ENCODE measurements around the gene LRRC75A. TPM values are rescaled to one million over a fixed set of nuclear protein-coding genes. Genes with fewer than 3 reads are reported as not detected.

LRRC75A gene
- total RNA-seq, 1 donor from 2014 or later = 2.9 TPM

Other genes starting within 250 kb of the LRRC75A start
- gene CENPV, start 138.7 kb downstream of the LRRC75A start, total RNA-seq (ENCODE audit: low replicate concordance) = 42.9 and 152 TPM in 2 replicates
- gene UBB, start 111.1 kb downstream of the LRRC75A start, total RNA-seq (ENCODE audit: low replicate concordance) = 1,306 and 1,802 TPM in 2 replicates
- gene TRPV2, start 76.6 kb downstream of the LRRC75A start, total RNA-seq (ENCODE audit: low replicate concordance) = 0.52 and 1.7 TPM in 2 replicates
- 7.6 and 14.3 TPM in 2 replicates for gene ZNF287, start 77.0 kb upstream of the LRRC75A start, total RNA-seq (ENCODE audit: low replicate concordance)
- 7.0 and 9.1 TPM in 2 replicates for gene ZNF624, start 161.7 kb upstream of the LRRC75A start, total RNA-seq (ENCODE audit: low replicate concordance)
- gene CCDC144A, start 198.0 kb upstream of the LRRC75A start, total RNA-seq (ENCODE audit: low replicate concordance) = 0.50 and 0.60 TPM in 2 replicates

All from type B pancreatic cell (in vitro differentiated cells).